ENCODE measurements around the gene DHCR24. TPM values are rescaled to one million over a fixed set of nuclear protein-coding genes. Genes with fewer than 3 reads are reported as not detected.
A peak's percentile ranks its signal among the peaks of the same experiment; 100 is the strongest.

Gene DHCR24
- total RNA-seq, 1 donor from 2014 or later, result 12.0 TPM

DNA sequence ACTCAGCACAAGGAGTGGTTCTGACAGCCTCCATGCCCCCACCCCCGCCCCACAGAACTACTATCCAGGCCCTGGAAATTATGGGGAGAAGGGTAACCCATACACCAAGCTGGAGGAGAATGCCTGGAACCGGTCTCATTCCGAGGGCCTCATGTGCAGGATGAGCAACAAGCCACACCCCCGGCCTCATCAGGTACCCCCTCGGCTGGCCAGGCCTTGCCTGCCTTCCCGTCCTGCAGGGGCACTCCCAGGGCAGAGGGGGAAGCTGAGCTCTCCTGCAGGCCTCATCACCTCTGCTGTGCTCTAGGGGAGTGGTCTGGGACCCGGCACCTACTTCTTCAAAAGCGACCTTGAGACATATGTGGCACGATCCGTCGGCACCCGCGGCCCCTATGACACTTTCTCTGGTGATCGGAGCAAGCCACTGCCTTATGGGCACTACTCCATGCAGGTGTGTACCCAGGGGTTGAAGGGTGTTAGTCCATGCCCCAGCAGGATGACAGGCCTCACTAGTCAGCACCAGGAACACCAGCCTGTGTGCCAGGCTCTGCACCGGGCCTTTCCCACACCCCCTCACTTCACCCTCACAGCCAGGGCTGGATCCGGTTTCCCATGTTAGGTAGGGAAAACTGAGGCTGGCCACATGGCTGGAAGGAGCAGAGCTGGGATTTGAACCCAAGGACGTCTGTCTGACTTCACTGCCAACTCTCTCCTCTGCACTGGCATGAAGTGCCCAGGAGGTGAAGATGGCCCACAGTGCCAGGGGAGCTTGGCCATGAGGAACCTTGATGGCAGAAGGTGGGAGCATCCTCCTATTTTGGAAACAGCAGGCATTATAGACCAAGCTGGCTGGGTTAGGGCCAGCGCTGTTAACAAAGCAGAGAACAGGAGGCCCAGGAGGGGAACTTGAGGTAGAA, 75.0 kb downstream of the DHCR24 start:
- intact Hi-C loops (cut with DNase I), result loop anchor here (5.0 to 10.0 kb wide), 3 partner anchors 317 to 950 kb away; no protein-coding TSS in a partner anchor
- no peak for DNase-seq (ENCODE audit: missing footprints)
- ATAC-seq, result no peak

DNA sequence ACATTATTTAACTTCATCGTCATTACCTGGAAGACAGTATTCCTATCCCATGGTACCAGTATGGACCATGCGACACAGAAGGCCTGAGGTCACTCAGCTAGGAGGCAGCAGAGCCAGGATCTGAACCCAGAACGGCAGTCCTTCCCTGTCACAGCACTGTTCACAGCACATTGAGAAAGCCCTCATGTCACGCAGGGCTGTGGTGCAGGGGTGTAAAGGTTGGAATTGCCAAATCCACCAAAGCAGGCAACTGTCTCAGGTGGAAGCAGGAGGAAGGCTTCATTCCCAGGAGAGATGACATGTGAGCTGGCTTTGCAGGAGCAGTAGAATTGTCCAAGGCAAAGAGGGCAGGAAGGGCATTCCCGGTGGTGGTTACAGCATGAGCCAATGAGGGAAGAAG, 75.9 kb downstream of the DHCR24 start:
- DNase-seq (ENCODE audit: missing footprints), result no peak
- intact Hi-C loops (cut with DNase I), result loop anchor here (5.0 to 10.0 kb wide), 3 partner anchors 316 to 949 kb away; no protein-coding TSS in a partner anchor
- ATAC-seq, result no peak

DNA sequence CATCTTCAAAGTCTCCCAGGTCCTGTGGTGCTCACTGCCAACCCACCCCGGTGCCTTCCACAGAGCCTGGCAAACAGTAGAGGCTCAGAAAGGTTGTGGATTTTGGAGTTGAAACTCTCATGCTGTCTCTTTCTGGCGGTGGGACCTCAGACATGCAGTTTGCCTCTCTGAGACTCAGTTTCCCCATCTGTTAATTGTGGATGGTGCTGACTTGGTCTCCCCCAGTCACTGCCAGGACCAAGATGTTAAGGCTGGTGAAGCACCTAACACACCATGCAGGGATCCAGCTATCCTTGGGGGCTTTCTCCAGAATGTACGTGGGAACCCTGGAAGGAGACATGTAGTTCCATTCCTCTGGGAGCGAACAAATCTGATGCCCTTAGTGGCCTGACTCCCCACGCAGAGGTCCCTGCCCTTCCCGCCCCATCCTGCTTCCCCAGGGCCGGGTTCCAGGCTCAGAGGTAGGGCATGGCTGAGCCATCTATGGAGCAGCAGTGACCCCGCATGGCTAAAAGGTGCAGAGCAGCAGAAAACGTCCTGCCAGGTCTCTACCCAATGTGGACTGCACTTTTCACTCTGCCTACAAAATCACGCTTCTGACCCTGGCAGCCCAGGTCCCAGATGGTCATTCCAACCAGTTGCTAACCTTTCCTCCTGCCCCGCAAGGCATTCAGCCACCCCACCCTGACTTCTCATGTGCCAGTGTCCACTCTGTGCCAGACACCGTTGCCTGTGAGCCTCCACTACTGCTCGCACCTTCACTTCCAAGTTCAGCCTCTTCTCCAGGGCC, 76.6 kb downstream of the DHCR24 start:
- ATAC-seq (peak; percentile 73), DNase-seq (ENCODE audit: missing footprints) (no peak)
- intact Hi-C loops (cut with DNase I), result loop anchor here (5.0 to 10.0 kb wide), 3 partner anchors 316 to 948 kb away; no protein-coding TSS in a partner anchor

DNA sequence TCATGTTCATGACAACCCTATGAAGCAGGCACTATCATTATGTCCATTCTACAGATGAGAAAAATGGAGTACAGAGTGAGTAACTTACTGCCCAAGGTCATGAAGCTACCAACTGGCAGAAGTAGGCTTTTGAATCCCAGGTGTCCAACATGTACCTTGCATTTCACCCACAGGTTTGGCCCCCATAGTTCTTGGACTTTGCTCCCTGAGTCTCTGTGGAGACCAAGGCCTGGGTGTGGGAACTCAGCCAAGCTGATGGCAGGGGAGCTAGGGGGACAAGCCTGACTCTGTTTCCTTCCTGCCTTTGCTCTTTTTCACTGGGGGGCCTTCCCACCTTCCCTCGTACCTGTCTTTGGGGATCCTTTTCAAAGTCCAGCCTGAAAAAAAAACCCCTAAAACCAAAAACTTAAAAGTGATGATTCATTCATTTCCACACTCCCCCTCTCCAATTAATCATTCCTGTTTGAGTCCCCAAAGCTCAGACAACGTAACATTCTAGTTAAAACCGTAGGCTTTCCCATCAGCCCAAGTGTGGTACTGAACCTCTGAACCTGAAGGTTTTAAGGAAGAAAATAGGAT, 77.4 kb downstream of the DHCR24 start:
- ATAC-seq, result no peak

DNA sequence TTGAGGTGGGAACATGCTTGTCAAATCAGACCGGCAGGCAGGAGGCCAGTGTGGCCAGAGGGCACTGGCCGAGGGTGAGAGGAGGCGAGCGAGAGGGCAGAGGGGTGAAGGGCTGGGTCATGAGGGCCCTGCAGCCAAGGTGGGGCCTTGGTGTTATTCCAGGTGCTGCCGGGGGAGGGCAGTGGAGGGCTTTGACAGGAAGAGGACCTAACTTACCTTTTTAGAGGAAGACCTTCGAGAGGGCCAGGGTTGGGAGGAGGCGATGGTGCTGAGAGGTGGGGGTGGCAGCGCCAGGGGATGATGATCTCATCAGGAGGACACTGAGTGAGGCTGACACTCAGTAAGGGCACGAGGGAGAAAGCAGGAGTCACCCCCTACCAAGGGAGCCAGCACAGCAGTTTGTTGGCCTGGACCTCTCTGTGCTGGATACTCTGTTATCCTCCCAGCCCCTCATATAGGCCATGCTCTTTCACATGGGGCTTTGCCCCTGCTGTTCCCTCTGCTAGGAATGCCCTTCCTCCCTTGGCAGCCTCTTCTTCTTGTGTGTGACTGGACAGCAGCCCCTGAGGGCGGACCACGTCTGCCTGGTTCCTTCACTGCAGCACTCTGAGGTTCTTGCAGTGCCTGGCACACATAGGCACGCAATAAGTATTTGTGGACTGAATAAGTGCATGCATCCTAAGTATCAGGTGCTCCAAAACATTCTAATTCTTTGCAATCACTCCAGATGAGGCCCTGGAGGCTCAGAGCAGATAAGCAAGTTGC, 78.4 kb downstream of the DHCR24 start:
- ATAC-seq (no peak), DNase-seq (ENCODE audit: missing footprints) (no peak)
- intact Hi-C loops (cut with DNase I), result no loop called here

More for the DNA sequence above, 77.4 kb downstream of the DHCR24 start:
- DNase-seq (ENCODE audit: missing footprints), result no peak
- intact Hi-C loops (cut with DNase I), result loop anchor here (5.0 to 10.0 kb wide), 3 partner anchors 315 to 947 kb away; no protein-coding TSS in a partner anchor

DNA sequence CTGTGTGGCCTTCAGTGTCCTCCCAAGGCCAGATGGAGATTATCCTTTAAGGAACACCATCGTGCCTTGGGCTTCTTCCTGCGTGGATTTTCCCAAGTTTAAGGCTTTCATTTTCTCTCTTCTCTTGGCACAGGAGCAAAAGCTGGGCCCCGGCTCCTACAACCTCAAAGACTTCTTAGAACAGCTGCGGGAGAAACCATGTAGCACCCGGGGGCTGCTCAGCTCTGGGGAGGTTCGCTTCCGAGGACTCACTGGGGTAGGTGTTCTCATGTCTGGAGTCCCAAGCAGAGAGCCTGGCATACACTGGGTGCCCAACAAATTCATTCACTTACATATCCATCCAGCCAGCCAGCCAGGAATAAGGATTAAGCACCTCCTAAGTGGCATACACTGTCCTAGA, 79.2 kb downstream of the DHCR24 start:
- intact Hi-C loops (cut with DNase I), result no loop called here
- DNase-seq (ENCODE audit: missing footprints), result no peak
- ATAC-seq, result no peak

GRCh38 chr1:54806931-54807611, 79.9 kb downstream of the DHCR24 start:
- intact Hi-C loops (cut with DNase I), result no loop called here
- DNase-seq (ENCODE audit: missing footprints) (no peak), ATAC-seq (no peak)

- DNase-seq (ENCODE audit: missing footprints), result no peak
- ATAC-seq, result no peak
- intact Hi-C loops (cut with DNase I), result no loop called here
These were observed 81.0 kb downstream of the DHCR24 start for GRCh38 chr1:54805981-54806381.

DNA sequence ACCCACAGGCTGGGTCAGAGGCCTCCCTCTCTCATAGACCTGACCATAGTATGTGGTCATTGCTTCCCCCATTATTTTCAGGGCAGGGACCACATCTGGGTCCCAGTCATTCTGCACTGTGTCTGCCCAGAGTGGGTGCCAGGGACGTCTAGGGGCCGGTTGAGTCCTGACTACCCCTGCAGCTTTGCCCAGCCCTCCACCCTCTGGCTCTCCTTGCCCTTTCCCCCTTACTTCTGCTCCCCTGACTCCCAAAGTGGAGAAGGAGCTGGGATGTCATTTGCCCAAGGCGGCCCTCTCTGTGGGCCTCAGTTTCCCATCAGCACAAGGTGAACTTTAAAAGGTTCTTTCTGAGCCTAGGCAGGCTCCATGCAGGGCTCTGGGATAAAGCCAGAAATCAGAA, 81.5 kb downstream of the DHCR24 start:
- DNase-seq (ENCODE audit: missing footprints) (no peak), ATAC-seq (no peak)
- intact Hi-C loops (cut with DNase I), result no loop called here

DNA sequence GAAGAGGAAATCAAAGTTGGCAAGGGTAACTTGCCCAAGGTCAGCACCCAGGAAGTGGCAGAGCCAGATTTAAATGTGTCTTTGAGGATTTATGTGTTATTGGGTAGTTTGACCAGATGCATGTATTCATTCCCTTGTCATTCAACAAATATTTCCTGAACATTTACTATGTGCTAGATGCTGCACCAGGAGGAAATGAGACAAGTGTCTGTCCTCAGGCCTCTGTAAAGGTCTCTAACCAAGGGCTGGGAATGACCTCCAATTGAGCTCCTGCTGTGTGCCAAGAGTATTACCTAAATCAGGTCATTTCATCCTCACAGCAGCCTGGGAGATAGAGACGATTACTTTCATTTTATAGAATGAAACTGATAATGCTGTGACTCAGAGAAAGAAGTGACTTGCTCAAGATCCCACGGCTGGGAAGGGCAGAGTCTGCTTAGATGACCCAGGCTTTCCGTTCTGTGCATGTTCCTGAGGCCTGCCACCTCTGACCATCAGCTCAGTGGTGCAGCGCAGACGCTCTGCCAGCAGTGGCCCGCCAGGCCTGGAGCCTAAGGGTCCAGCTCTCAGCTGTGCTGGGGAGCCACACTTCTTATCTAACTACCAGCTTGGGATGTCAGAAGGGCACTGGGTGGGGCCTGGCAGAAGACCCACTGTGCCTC, 82.4 kb downstream of the DHCR24 start:
- ATAC-seq, result no peak
- no peak for DNase-seq (ENCODE audit: missing footprints)
- intact Hi-C loops (cut with DNase I), result no loop called here

GRCh38 chr1:54803761-54804470, 83.1 kb downstream of the DHCR24 start:
- DNase-seq (ENCODE audit: missing footprints), result no peak
- intact Hi-C loops (cut with DNase I), result no loop called here
- ATAC-seq, result no peak

GRCh38 chr1:54800899-54801759, 85.9 kb downstream of the DHCR24 start, which contains the start of gene TTC22:
TTC22 (minus strand) TSS chr1:54801323; CDS start chr1:54801163, 160 bp downstream.
- ATAC-seq (no peak), DNase-seq (ENCODE audit: missing footprints) (peak; percentile 81)
- intact Hi-C loops (cut with DNase I), result no loop called here

GRCh38 chr1:54800041-54800898, 86.7 kb downstream of the DHCR24 start:
- intact Hi-C loops (cut with DNase I), result no loop called here
- ATAC-seq, result no peak
- no peak for DNase-seq (ENCODE audit: missing footprints)

Data from Right ventricle myocardium inferior (tissue), 1 donor.